Peyer's patch (tissue), 4 donors: ENCODE results near the gene PAPOLG. TPM values are rescaled to one million over a fixed set of nuclear protein-coding genes. Genes with fewer than 3 reads are reported as not detected.

ENCODE experiments used
- DNase-seq, 3 donors: peaks; one replicate each; pipeline ENCODE4 v3.0.0-alpha.2; 2017 to 2019
- H3K27ac ChIP-seq, 4 donors: fragments of 200-600 bp; sonication (generic); one replicate each; pipeline ENCODE4 v1.5.1; 2016 to 2019
- H3K27me3 ChIP-seq, 2 donors: fragments of 200-600 bp; sonication (generic); one replicate each; pipeline ENCODE4 v1.5.1; 2019
- H3K36me3 ChIP-seq, 3 donors: fragments of 200-600 bp; sonication (generic); one replicate each; pipeline ENCODE4 v1.5.1; 2016 to 2019
- H3K4me1 ChIP-seq, 4 donors: fragments of 200-600 bp; sonication (generic); one replicate each; pipeline ENCODE4 v1.5.1; 2016 to 2019
- H3K4me3 ChIP-seq, 4 donors: fragments of 200-600 bp; sonication (generic); 1 replicate in 3 of 4; 2 replicates in 1 of 4; pipeline ENCODE4 v1.5.1; 2016 to 2019; ENCODE audit warnings: mild to moderate bottlenecking in 1 of 4
- H3K9me3 ChIP-seq, 4 donors: fragments of 200-600 bp; sonication (generic); one replicate each; pipeline ENCODE4 v1.5.1; 2016 to 2019; ENCODE audit warnings: mild to moderate bottlenecking in 1 of 4
- CTCF ChIP-seq, 6 experiments: fragments of 450-650 bp in 4 of 6; fragments of 200-600 bp in 2 of 6; sonication (generic) in 1 of 6; IDR thresholded peaks; one replicate each; pipeline ENCODE4 v1.5.1; 2017 to 2019; ENCODE audit warnings: antibody characterized with exemption in 6 of 6, mild to moderate bottlenecking in 3 of 6, moderate library complexity in 1 of 6
- POLR2A ChIP-seq, 2 donors: fragments of 450-650 bp; IDR thresholded peaks; one replicate each; pipeline ENCODE4 v1.5.1; 2017; ENCODE audit warnings: antibody characterized with exemption in 2 of 2, mild to moderate bottlenecking in 2 of 2, moderate library complexity in 2 of 2
- total RNA-seq, 4 donors: library from RNA; depleted of rRNA; stranded (reverse); fragments of >200 nt; gene quantifications; one replicate each; pipeline ENCODE4 v1.1.0, GENCODE V29; 2016

Gene PAPOLG
- total RNA-seq, 4 donors from 2014 or later: 10.1 to 23.8 (median 11.1) TPM

- Histone ChIP-seq H3K4me1 (no peaks in the 10 kb centered on the region), H3K4me3 (no peak overlapping the region), H3K27me3 (no peaks in the 10 kb centered on the region), H3K36me3 (no peaks in the 10 kb centered on the region), H3K9me3 (no peaks in the 10 kb centered on the region), H3K27ac (no peak overlapping the region)
- DNase-seq: no peak
- TF ChIP-seq CTCF (IDR thresholded peaks at IDR 0.05) (no peak), POLR2A (IDR thresholded peaks at IDR 0.05) (no peak)
Observed at GRCh38 chr2:60832621-60833020, 76.6 kb downstream of the PAPOLG start.

GRCh38 chr2:60834270-60834717 lies 78.2 kb downstream of the PAPOLG start:
- H3K27ac ChIP-seq: no peak overlapping the region
- H3K27me3 ChIP-seq: no peaks in the 10 kb centered on the region
- H3K4me3 ChIP-seq: no peak overlapping the region

GRCh38 chr2:60836491-60836890 lies 80.4 kb downstream of the PAPOLG start:
- Histone ChIP-seq H3K27me3 (no peaks in the 10 kb centered on the region), H3K4me3 (no peak overlapping the region), H3K4me1 (peaks cover 0 to 6% (median 2%) of the 10 kb centered on the region in 4 donors), H3K27ac (no peak overlapping the region), H3K9me3 (no peaks in the 10 kb centered on the region), H3K36me3 (no peaks in the 10 kb centered on the region)
- DNase-seq: no peak
- TF ChIP-seq POLR2A (IDR thresholded peaks at IDR 0.05): no peak
- TF ChIP-seq CTCF (IDR thresholded peaks at IDR 0.05): no peak

More at GRCh38 chr2:60834270-60834717, 78.2 kb downstream of the PAPOLG start:
- H3K36me3 ChIP-seq: no peaks in the 10 kb centered on the region
- TF ChIP-seq CTCF (IDR thresholded peaks at IDR 0.05): no peak
- TF ChIP-seq POLR2A (IDR thresholded peaks at IDR 0.05): no peak
- H3K4me1 ChIP-seq: no peaks in the 10 kb centered on the region
- no peaks in the 10 kb centered on the region for H3K9me3 ChIP-seq
- DNase-seq: no peak

- no peaks in the 10 kb centered on the region for H3K27me3 ChIP-seq
- DNase-seq: no peak
Observed at GRCh38 chr2:60837123-60837522, 81.1 kb downstream of the PAPOLG start.

GRCh38 chr2:60838481-60838880 lies 82.4 kb downstream of the PAPOLG start:
- H3K9me3 ChIP-seq: no peaks in the 10 kb centered on the region
- TF ChIP-seq POLR2A (IDR thresholded peaks at IDR 0.05) (no peak), CTCF (IDR thresholded peaks at IDR 0.05) (no peak)
- no peak overlapping the region for H3K4me3 ChIP-seq
- H3K4me1 ChIP-seq: peaks cover 0 to 6% (median 2%) of the 10 kb centered on the region in 4 donors
- no peak for DNase-seq
- H3K36me3 ChIP-seq: no peaks in the 10 kb centered on the region
- peak overlapping the region in 1 of 4 donors; percentile 76 for H3K27ac ChIP-seq
- no peaks in the 10 kb centered on the region for H3K27me3 ChIP-seq

More at GRCh38 chr2:60837123-60837522, 81.1 kb downstream of the PAPOLG start:
- H3K27ac ChIP-seq: no peak overlapping the region
- TF ChIP-seq CTCF (IDR thresholded peaks at IDR 0.05) (no peak), POLR2A (IDR thresholded peaks at IDR 0.05) (no peak)
- H3K36me3 ChIP-seq: no peaks in the 10 kb centered on the region
- peaks cover 0 to 6% (median 2%) of the 10 kb centered on the region in 4 donors for H3K4me1 ChIP-seq
- H3K9me3 ChIP-seq: no peaks in the 10 kb centered on the region
- no peak overlapping the region for H3K4me3 ChIP-seq
